OCI-LY3 (cell line): ENCODE results near the gene ZNF148.

Experiments used
- H2AFZ ChIP-seq: fragments of 200-600, 300-600 bp; shearing (Covaris generic); 2 replicates; pipeline ENCODE4 v1.6.0; 2014; ENCODE audit warnings: antibody characterized with exemption, low read depth, low read length
- H3K27ac ChIP-seq: fragments of 200-600, 300-600 bp; sonication (generic); 2 replicates; pipeline ENCODE4 v1.5.1; 2014; ENCODE audit warnings: mild to moderate bottlenecking, low read length, moderate library complexity, mixed read lengths
- H3K27me3 ChIP-seq: fragments of 200-600, 300-600 bp; sonication (generic); 2 replicates; pipeline ENCODE4 v1.6.1; 2014; ENCODE audit warnings: low read depth, low read length, mixed read lengths
- H3K36me3 ChIP-seq: fragments of 200-600, 300-600 bp; sonication (generic); replicated peaks from 2 replicates; pipeline ENCODE3; 2014; ENCODE audit warnings: low read depth, low read length, mixed read lengths
- H3K4me1 ChIP-seq: fragments of 300-600, 200-600 bp; sonication (generic); 2 replicates; pipeline ENCODE4 v1.6.1; 2014; ENCODE audit warnings: low read length, mixed read lengths
- H3K4me2 ChIP-seq: fragments of 200-600, 300-600 bp; sonication (generic); 2 replicates; pipeline ENCODE4 v1.6.1; 2014; ENCODE audit warnings: low read length, mixed read lengths
- H3K4me3 ChIP-seq: fragments of 300-600, 200-600 bp; sonication (generic); 2 replicates; pipeline ENCODE4 v1.5.1; 2014; ENCODE audit warnings: antibody characterized with exemption, mild to moderate bottlenecking, low read length, moderate library complexity
- H3K79me2 ChIP-seq: fragments of 300-600, 200-600 bp; shearing (Covaris generic); 2 replicates; pipeline ENCODE4 v1.6.1; 2014; ENCODE audit warnings: mild to moderate bottlenecking, low read length, mixed read lengths
- H3K9ac ChIP-seq: fragments of 300-600, 200-600 bp; shearing (Covaris generic); 2 replicates; pipeline ENCODE4 v1.6.0; 2014; ENCODE audit warnings: mild to moderate bottlenecking, low read length, moderate library complexity
- H3K9me3 ChIP-seq: fragments of 200-600, 300-600 bp; shearing (Covaris generic); 2 replicates; pipeline ENCODE4 v1.6.1; 2014; ENCODE audit warnings: low read length, mixed read lengths; ENCODE audit not compliant: insufficient read depth
- H4K20me1 ChIP-seq: fragments of 200-600, 300-600 bp; sonication (generic); 2 replicates; pipeline ENCODE4 v1.6.1; 2016; ENCODE audit warnings: low read length, mixed read lengths; ENCODE audit not compliant: insufficient read depth
- EZH2phosphoT487 ChIP-seq: fragments of 200-600 bp; shearing (Covaris generic); IDR thresholded peaks from 2 replicates; pipeline ENCODE4 v1.6.1; 2018; ENCODE audit warnings: antibody characterized with exemption, mixed run types, low read depth
- TF ChIP-seq, protein P1 (sequence below): fragments of 200-600, 300-600 bp; sonication (generic); IDR thresholded peaks from 2 replicates; pipeline ENCODE4 v1.5.1; 2014; ENCODE audit warnings: antibody characterized with exemption, low read length, low read depth

ZNF148 gene

DNA sequence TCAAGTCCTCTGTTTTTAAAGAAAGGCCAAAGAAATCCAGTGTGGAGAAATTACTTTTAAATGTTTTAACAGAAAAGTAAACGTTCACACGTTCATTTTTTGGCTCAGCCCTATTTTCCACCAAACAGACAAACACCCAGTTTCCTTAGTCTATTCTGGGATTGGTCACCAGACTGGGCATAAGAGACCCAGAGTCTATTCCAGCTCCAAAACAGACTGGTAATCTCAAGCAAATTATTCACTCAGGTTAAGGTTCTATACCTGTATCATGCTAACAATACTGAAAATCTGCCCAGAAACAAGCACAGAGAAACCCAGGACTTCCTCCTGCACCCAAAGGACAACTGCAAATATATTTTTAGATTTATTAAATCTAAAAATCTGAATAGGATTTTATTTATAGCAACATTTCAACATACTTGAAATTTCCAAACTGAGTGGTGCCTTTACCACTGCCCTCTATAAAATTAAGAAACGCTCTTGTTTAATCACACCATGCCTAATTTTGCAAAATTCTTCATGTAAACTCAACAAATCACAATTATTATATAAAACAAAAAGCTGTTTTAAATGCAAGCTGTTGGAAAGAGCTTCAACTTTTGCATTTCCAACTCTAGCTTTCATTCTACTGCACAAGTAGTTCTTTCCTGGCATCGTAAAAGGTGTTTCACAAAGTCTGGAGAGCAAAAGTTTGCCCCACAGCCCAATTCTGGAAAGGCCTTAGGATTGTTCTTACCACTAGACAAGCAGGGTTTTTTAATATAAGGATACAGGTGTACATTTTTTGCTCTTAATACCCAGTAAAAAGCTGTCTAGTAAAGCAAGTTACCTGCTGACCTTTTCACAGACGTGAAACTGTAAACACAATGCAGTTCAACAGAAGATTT is 18.7 kb downstream of the ZNF148 start:
- Histone ChIP-seq H3K79me2 (peaks cover 99% of the 10 kb centered on the region), H3K4me2 (peak overlapping the region; percentile 80), H3K9me3 (no peaks in the 10 kb centered on the region), H3K9ac (peak overlapping the region; percentile 73), H3K27me3 (no peaks in the 10 kb centered on the region), H3K36me3 (peaks cover 4% of the 10 kb centered on the region), H3K4me1 (peaks cover 32% of the 10 kb centered on the region), H3K4me3 (peak overlapping the region; percentile 87), H2AFZ (peak overlapping the region; percentile 64; the same call in 1 of the 2 replicates), H3K27ac (no peak overlapping the region), H4K20me1 (peaks cover 59% of the 10 kb centered on the region)
- TF ChIP-seq EZH2phosphoT487: no peak
- TF ChIP-seq, protein P1, sequence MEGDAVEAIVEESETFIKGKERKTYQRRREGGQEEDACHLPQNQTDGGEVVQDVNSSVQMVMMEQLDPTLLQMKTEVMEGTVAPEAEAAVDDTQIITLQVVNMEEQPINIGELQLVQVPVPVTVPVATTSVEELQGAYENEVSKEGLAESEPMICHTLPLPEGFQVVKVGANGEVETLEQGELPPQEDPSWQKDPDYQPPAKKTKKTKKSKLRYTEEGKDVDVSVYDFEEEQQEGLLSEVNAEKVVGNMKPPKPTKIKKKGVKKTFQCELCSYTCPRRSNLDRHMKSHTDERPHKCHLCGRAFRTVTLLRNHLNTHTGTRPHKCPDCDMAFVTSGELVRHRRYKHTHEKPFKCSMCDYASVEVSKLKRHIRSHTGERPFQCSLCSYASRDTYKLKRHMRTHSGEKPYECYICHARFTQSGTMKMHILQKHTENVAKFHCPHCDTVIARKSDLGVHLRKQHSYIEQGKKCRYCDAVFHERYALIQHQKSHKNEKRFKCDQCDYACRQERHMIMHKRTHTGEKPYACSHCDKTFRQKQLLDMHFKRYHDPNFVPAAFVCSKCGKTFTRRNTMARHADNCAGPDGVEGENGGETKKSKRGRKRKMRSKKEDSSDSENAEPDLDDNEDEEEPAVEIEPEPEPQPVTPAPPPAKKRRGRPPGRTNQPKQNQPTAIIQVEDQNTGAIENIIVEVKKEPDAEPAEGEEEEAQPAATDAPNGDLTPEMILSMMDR: no peak

DNA sequence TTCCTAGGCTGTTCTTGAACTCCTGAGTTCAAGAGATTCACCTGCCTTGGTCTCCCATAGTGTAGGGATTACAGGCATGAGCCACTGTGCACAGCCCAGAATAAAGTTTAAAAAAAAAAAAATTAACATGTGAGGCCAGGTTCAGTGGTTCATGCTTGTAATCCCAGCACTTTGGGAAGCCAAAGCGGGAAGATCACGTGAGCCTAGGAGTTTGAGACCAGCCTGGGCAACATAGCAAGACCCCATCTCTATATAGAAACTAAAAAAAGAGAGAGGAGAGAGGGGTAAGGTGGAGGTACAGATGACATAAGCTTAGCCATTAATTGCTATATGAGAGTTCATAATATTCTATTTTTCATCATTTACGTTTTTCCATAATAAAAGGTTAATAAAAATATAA is 21.5 kb downstream of the ZNF148 start:
- no peaks in the 10 kb centered on the region for H3K9me3 ChIP-seq
- peaks cover 66% of the 10 kb centered on the region for H4K20me1 ChIP-seq

GRCh38 chr3:125353128-125353527 is 22.0 kb downstream of the ZNF148 start:
- Histone ChIP-seq H3K9ac (no peak overlapping the region), H3K27ac (no peak overlapping the region), H3K4me3 (no peak overlapping the region), H3K4me2 (no peak overlapping the region), H2AFZ (no peak overlapping the region), H3K79me2 (peaks cover 100% of the 10 kb centered on the region), H3K4me1 (peaks cover 29% of the 10 kb centered on the region), H3K9me3 (no peaks in the 10 kb centered on the region), H3K36me3 (peaks cover 4% of the 10 kb centered on the region), H3K27me3 (no peaks in the 10 kb centered on the region), H4K20me1 (peaks cover 68% of the 10 kb centered on the region)
- TF ChIP-seq, protein P1: no peak
- TF ChIP-seq EZH2phosphoT487: no peak

More for the DNA sequence above, 21.5 kb downstream of the ZNF148 start:
- TF ChIP-seq, protein P1: no peak
- no peak for TF ChIP-seq EZH2phosphoT487
- no peak overlapping the region for H2AFZ ChIP-seq
- no peak overlapping the region for H3K4me2 ChIP-seq
- H3K9ac ChIP-seq: no peak overlapping the region
- H3K27me3 ChIP-seq: no peaks in the 10 kb centered on the region
- peaks cover 100% of the 10 kb centered on the region for H3K79me2 ChIP-seq
- H3K4me3 ChIP-seq: no peak overlapping the region
- H3K27ac ChIP-seq: no peak overlapping the region
- peaks cover 32% of the 10 kb centered on the region for H3K4me1 ChIP-seq
- peaks cover 4% of the 10 kb centered on the region for H3K36me3 ChIP-seq

DNA sequence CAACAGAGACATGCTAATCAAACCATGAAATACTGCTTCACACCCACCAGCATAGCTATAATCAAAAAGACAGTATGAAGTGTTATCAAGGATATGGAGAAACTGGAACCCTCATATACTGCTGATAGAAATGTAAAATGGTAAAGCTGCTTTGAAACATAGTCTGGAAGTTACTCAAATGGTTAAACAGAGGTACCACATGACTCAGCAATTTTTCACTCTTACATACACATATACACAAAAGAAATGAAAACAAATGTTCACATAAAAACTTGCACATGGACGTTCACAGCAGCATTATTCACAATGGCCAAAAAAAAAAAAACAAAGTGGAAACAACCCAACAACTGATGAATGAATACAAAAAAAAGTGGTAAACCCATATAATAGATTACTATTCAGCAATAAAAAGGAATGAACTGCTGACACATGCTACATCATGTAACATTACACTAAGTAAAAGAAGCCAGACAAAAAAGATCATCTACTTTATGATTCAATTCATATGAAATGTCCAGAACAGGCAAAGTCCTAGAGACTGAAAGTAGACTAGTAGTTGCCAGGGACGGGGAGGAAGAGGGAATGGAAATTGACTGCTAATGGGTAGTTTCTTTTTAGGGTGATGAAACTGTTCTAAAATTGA is 23.2 kb downstream of the ZNF148 start:
- H3K4me3 ChIP-seq: no peak overlapping the region
- H3K9me3 ChIP-seq: no peaks in the 10 kb centered on the region
- peaks cover 100% of the 10 kb centered on the region for H3K79me2 ChIP-seq
- no peak overlapping the region for H3K27ac ChIP-seq
- H3K4me1 ChIP-seq: peaks cover 24% of the 10 kb centered on the region
- peaks cover 7% of the 10 kb centered on the region for H3K36me3 ChIP-seq
- H3K27me3 ChIP-seq: no peaks in the 10 kb centered on the region
- TF ChIP-seq, protein P1: no peak
- TF ChIP-seq EZH2phosphoT487: no peak
- H2AFZ ChIP-seq: no peak overlapping the region
- no peak overlapping the region for H3K9ac ChIP-seq
- no peak overlapping the region for H3K4me2 ChIP-seq
- H4K20me1 ChIP-seq: peaks cover 79% of the 10 kb centered on the region
